KBM-7 (cell line): Measurements from ENCODE around the gene GTSF1L.
A peak's percentile ranks its signal among the peaks of the same experiment; 100 is the strongest.

Experiments used
- DNase-seq: peaks from one replicate; pipeline ENCODE4 v3.0.0-alpha.2; 2015
- in situ Hi-C: fragments of 300-500 bp; cut with MboI; formaldehyde crosslinking; loops from 2 replicates; pipeline ENCODE4 v1.14.3; 2020; ENCODE audit warnings: low sequenced_read_pairs, low pct_unique_long_range_greater_than_20kb, mixed read lengths

Gene GTSF1L

GRCh38 chr20:43749734-43750294 lies 23.0 kb upstream of the GTSF1L start:
- DNase-seq = peak; percentile 61
- in situ Hi-C loops = loop anchor here (10.0 kb wide), 1 partner anchor 335 kb away; no protein-coding TSS in a partner anchor

GRCh38 chr20:43748274-43748673 lies 21.5 kb upstream of the GTSF1L start:
- in situ Hi-C loops = loop anchor here (10.0 kb wide), 1 partner anchor 337 kb away; no protein-coding TSS in a partner anchor
- DNase-seq = no peak

GRCh38 chr20:43746344-43747137 lies 19.7 kb upstream of the GTSF1L start:
- DNase-seq = no peak
- in situ Hi-C loops = loop anchor here (10.0 kb wide), 1 partner anchor 338 kb away; no protein-coding TSS in a partner anchor

- in situ Hi-C loops = loop anchor here (10.0 kb wide), 1 partner anchor 340 kb away; no protein-coding TSS in a partner anchor
- peak; percentile 25 for DNase-seq
Measured at GRCh38 chr20:43744966-43745730, 18.3 kb upstream of the GTSF1L start.

- no peak for DNase-seq
- in situ Hi-C loops = loop anchor here (10.0 kb wide), 1 partner anchor 341 kb away; no protein-coding TSS in a partner anchor
Measured at GRCh38 chr20:43744151-43744611, 17.4 kb upstream of the GTSF1L start.

- in situ Hi-C loops = loop anchor here (10.0 kb wide), 1 partner anchor 344 kb away; no protein-coding TSS in a partner anchor
- DNase-seq = no peak
Measured at GRCh38 chr20:43740642-43741041, 13.8 kb upstream of the GTSF1L start.

- in situ Hi-C loops = no loop called here
- no peak for DNase-seq
Measured at GRCh38 chr20:43739148-43739749, 12.4 kb upstream of the GTSF1L start.

- in situ Hi-C loops = no loop called here
- no peak for DNase-seq
Measured at GRCh38 chr20:43737925-43738324, 11.1 kb upstream of the GTSF1L start.

- in situ Hi-C loops = no loop called here
- no peak for DNase-seq
Measured at GRCh38 chr20:43736588-43737158, 9.9 kb upstream of the GTSF1L start.

GRCh38 chr20:43731927-43732326 lies 5.1 kb upstream of the GTSF1L start:
- no peak for DNase-seq
- in situ Hi-C loops = no loop called here

- in situ Hi-C loops = no loop called here
- no peak for DNase-seq
Measured at GRCh38 chr20:43731469-43731868, 4.7 kb upstream of the GTSF1L start.

- no peak for DNase-seq
- in situ Hi-C loops = no loop called here
Measured at GRCh38 chr20:43728686-43729255, 2.0 kb upstream of the GTSF1L start.

- in situ Hi-C loops = no loop called here
- no peak for DNase-seq
Measured at GRCh38 chr20:43727980-43728590, 1.3 kb upstream of the GTSF1L start.

- no peak for DNase-seq
- in situ Hi-C loops = no loop called here
Measured at GRCh38 chr20:43726333-43726732, 469 bp downstream of the GTSF1L start.

- in situ Hi-C loops = no loop called here
- DNase-seq = no peak
Measured at GRCh38 chr20:43725666-43726065, 1.1 kb downstream of the GTSF1L start.

GRCh38 chr20:43724383-43724782 lies 2.4 kb downstream of the GTSF1L start:
- in situ Hi-C loops = no loop called here
- DNase-seq = no peak

- DNase-seq = no peak
- in situ Hi-C loops = no loop called here
Measured at GRCh38 chr20:43723735-43724134, 3.1 kb downstream of the GTSF1L start.

GRCh38 chr20:43723186-43723585 lies 3.6 kb downstream of the GTSF1L start:
- in situ Hi-C loops = no loop called here
- DNase-seq = no peak
